HepG2 (cell line): ENCODE results near the gene FIS1. TPM values are rescaled to one million over a fixed set of nuclear protein-coding genes. Genes with fewer than 3 reads are reported as not detected.

Experiments used
- BORCS8-MEF2B ChIP-seq: sonication (generic); formaldehyde crosslinking; IDR thresholded peaks from 2 replicates; pipeline ENCODE4 v1.8.0; 2022; ENCODE audit warnings: mild to moderate bottlenecking, missing genetic modification reagents
- HOXA3 ChIP-seq: sonication (generic); formaldehyde crosslinking; IDR thresholded peaks from 2 replicates; pipeline ENCODE4 v1.5.0; 2020; ENCODE audit warnings: missing genetic modification reagents
- MYC ChIP-seq: sonication (generic); formaldehyde crosslinking; IDR thresholded peaks from 2 replicates; pipeline ENCODE4 v1.9.0; 2021; ENCODE audit warnings: missing genetic modification reagents, borderline replicate concordance
- PAX8 ChIP-seq: sonication (generic); formaldehyde crosslinking; IDR thresholded peaks from 2 replicates; pipeline ENCODE4 v1.8.0; 2022; ENCODE audit warnings: mild to moderate bottlenecking, missing genetic modification reagents, borderline replicate concordance
- PRDM15 ChIP-seq: sonication (generic); formaldehyde crosslinking; IDR thresholded peaks from 2 replicates; pipeline ENCODE4 v1.4.0; 2020; ENCODE audit warnings: missing genetic modification reagents
- SCMH1 ChIP-seq: sonication (generic); formaldehyde crosslinking; IDR thresholded peaks from 2 replicates; pipeline ENCODE4 v1.9.0; 2021; ENCODE audit warnings: missing genetic modification reagents, mild to moderate bottlenecking, borderline replicate concordance
- SOX5 ChIP-seq: IDR thresholded peaks from 2 replicates; pipeline ENCODE4 v1.6.1; 2016; ENCODE audit warnings: borderline replicate concordance
- SUZ12 ChIP-seq: fragments of 150-350 bp; IDR thresholded peaks from 2 replicates; pipeline ENCODE4 v1.6.1; 2014; ENCODE audit warnings: low read depth, low read length
- ZFP36 ChIP-seq: fragments of 150-350 bp; IDR thresholded peaks from 2 replicates; pipeline ENCODE4 v1.6.1; 2018; ENCODE audit warnings: borderline replicate concordance, low read length, low read depth; ENCODE audit not compliant: partially characterized antibody
- ZFP82 ChIP-seq: sonication (generic); formaldehyde crosslinking; IDR thresholded peaks from 2 replicates; pipeline ENCODE4 v1.5.1; 2020; ENCODE audit warnings: mild to moderate bottlenecking, missing genetic modification reagents, borderline replicate concordance
- ZNF138 ChIP-seq: sonication (generic); formaldehyde crosslinking; IDR thresholded peaks from 2 replicates; pipeline ENCODE4 v1.5.0; 2020; ENCODE audit warnings: mild to moderate bottlenecking, low read depth, missing genetic modification reagents
- ZNF605 ChIP-seq: sonication (generic); formaldehyde crosslinking; IDR thresholded peaks from 2 replicates; pipeline ENCODE4 v1.8.0; 2022; ENCODE audit warnings: mild to moderate bottlenecking, missing genetic modification reagents
- ZNF747 ChIP-seq: sonication (generic); formaldehyde crosslinking; IDR thresholded peaks from 2 replicates; pipeline ENCODE4 v1.8.1; 2023; ENCODE audit warnings: missing genetic modification reagents, mild to moderate bottlenecking, borderline replicate concordance
- ZSCAN9 ChIP-seq: IDR thresholded peaks from 2 replicates; pipeline ENCODE4 v1.6.1; 2016; ENCODE audit warnings: borderline replicate concordance
- polyA plus RNA-seq, 8 experiments: library from polyadenylated mRNA; depleted of rRNA in 3 of 8; stranded (reverse) in 7 of 8; unstranded in 1 of 8; fragments of >200 nt; fragmentation: Illumina TruSeq in 4 of 8; extraction: Trizol in 4 of 8; gene quantifications; 2 replicates each; pipeline versions ENCODE4 v1.2.1 to v1.2.3, GENCODE V29; 2011 to 2016; ENCODE audit warnings: low read depth in 4 of 8, missing spikeins in 1 of 8, mixed read lengths in 1 of 8; ENCODE audit not compliant: insufficient read depth in 1 of 8
- total RNA-seq, 5 experiments: library from RNA; depleted of rRNA; stranded (reverse); fragments of >200 nt; fragmentation: Illumina TruSeq; extraction: Trizol; gene quantifications; 2 replicates each; pipeline ENCODE4 v1.2.3, GENCODE V29; 2016; ENCODE audit warnings: low read depth in 1 of 5
- TF ChIP-seq, protein P1 (sequence below): sonication (generic); formaldehyde crosslinking; conservative IDR thresholded peaks from 2 replicates; pipeline ENCODE4 v1.4.0; 2020; ENCODE audit warnings: missing genetic modification reagents
- TF ChIP-seq, protein P2 (sequence below): sonication (generic); formaldehyde crosslinking; IDR thresholded peaks from 2 replicates; pipeline ENCODE4 v1.5.1; 2020; ENCODE audit warnings: mild to moderate bottlenecking, moderate library complexity, missing genetic modification reagents

Gene FIS1
- total and polyA plus RNA-seq, 2 of the 13 experiments (the other 11 are each of a cell fraction or from before 2014, with no cell fraction given), result 97.5 to 101 TPM

- TF ChIP-seq, protein P1, sequence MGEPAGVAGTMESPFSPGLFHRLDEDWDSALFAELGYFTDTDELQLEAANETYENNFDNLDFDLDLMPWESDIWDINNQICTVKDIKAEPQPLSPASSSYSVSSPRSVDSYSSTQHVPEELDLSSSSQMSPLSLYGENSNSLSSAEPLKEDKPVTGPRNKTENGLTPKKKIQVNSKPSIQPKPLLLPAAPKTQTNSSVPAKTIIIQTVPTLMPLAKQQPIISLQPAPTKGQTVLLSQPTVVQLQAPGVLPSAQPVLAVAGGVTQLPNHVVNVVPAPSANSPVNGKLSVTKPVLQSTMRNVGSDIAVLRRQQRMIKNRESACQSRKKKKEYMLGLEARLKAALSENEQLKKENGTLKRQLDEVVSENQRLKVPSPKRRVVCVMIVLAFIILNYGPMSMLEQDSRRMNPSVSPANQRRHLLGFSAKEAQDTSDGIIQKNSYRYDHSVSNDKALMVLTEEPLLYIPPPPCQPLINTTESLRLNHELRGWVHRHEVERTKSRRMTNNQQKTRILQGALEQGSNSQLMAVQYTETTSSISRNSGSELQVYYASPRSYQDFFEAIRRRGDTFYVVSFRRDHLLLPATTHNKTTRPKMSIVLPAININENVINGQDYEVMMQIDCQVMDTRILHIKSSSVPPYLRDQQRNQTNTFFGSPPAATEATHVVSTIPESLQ (CRISPR knock-in tag), result no peak
- no peak for TF ChIP-seq ZFP82 (CRISPR knock-in tag)
- TF ChIP-seq ZSCAN9 (CRISPR knock-in tag), result no peak
- TF ChIP-seq ZNF138 (CRISPR knock-in tag), result no peak
- TF ChIP-seq ZFP36, result no peak
- TF ChIP-seq SOX5, result no peak
- no peak for TF ChIP-seq ZNF747
- no peak for TF ChIP-seq PRDM15 (CRISPR knock-in tag)
- TF ChIP-seq ZNF605 (CRISPR knock-in tag), result peak; percentile 60
- TF ChIP-seq BORCS8-MEF2B (CRISPR knock-in tag), result no peak
- no peak for TF ChIP-seq MYC (CRISPR knock-in tag)
- TF ChIP-seq HOXA3 (CRISPR knock-in tag), result peak; percentile 7; the same call in 1 of the 2 replicates
- TF ChIP-seq SCMH1, result no peak
- TF ChIP-seq PAX8, result no peak
- TF ChIP-seq, protein P2, sequence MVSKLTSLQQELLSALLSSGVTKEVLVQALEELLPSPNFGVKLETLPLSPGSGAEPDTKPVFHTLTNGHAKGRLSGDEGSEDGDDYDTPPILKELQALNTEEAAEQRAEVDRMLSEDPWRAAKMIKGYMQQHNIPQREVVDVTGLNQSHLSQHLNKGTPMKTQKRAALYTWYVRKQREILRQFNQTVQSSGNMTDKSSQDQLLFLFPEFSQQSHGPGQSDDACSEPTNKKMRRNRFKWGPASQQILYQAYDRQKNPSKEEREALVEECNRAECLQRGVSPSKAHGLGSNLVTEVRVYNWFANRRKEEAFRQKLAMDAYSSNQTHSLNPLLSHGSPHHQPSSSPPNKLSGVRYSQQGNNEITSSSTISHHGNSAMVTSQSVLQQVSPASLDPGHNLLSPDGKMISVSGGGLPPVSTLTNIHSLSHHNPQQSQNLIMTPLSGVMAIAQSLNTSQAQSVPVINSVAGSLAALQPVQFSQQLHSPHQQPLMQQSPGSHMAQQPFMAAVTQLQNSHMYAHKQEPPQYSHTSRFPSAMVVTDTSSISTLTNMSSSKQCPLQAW (CRISPR knock-in tag), result peak; percentile 88
- no peak for TF ChIP-seq SUZ12
These were observed 26.4 kb downstream of the FIS1 start (continued) for GRCh38 chr7:101218236-101219125.
